ENCODE data around the gene NDRG2.
"Not testable (repeated sequence)": the region's sequence is repeated elsewhere in the genome, so short reads cannot be mapped to it uniquely, and the experiment has no call there.

NDRG2 gene

GRCh38 chr14:21033133-21033698 is 8.4 kb upstream of the NDRG2 start:
- DNase-seq: peak; percentile 78 to 94

- peak; percentile 82 to 91 for DNase-seq
Observed at GRCh38 chr14:21032326-21033132, 7.7 kb upstream of the NDRG2 start.

- DNase-seq: no peak
Observed at GRCh38 chr14:21030531-21030930, 5.7 kb upstream of the NDRG2 start.

GRCh38 chr14:21029917-21030316 is 5.1 kb upstream of the NDRG2 start, which contains the start of gene TPPP2:
Gene TPPP2, plus strand, starts transcription at chr14:21030217. Its CDS starts 365 bp downstream, at chr14:21030582.
- no peak for DNase-seq

- DNase-seq: no peak
Observed at GRCh38 chr14:21026988-21027315, 2.1 kb upstream of the NDRG2 start.

- no peak for DNase-seq
Observed at GRCh38 chr14:21026274-21026987, 1.6 kb upstream of the NDRG2 start.

- DNase-seq: no peak
Observed at GRCh38 chr14:21025371-21026273, 761 bp upstream of the NDRG2 start.

GRCh38 chr14:21023817-21024584 is 860 bp downstream of the NDRG2 start:
- DNase-seq: no peak

- DNase-seq: peak; percentile 38 to 42
Observed at GRCh38 chr14:21023174-21023573, 1.7 kb downstream of the NDRG2 start.

GRCh38 chr14:21022686-21023085 is 2.2 kb downstream of the NDRG2 start:
- DNase-seq: no peak

GRCh38 chr14:21020977-21021545 is 3.8 kb downstream of the NDRG2 start:
- DNase-seq: no peak

- peak; percentile 52 to 61 for DNase-seq
Observed at GRCh38 chr14:21019366-21019765, 5.5 kb downstream of the NDRG2 start.

GRCh38 chr14:21018781-21019180 is 6.1 kb downstream of the NDRG2 start:
- peak in 1 of 2 donors; percentile 49 for DNase-seq

- DNase-seq: no peak
Observed at GRCh38 chr14:21018286-21018685, 6.6 kb downstream of the NDRG2 start.

- DNase-seq: peak in 1 of 2 donors; percentile 39
Observed at GRCh38 chr14:21017528-21018245, 7.2 kb downstream of the NDRG2 start.

- DNase-seq: no peak
Observed at GRCh38 chr14:21016413-21017190, 8.3 kb downstream of the NDRG2 start.

GRCh38 chr14:21015312-21015711 is 9.5 kb downstream of the NDRG2 start:
- peak; percentile 42 to 56 for DNase-seq

GRCh38 chr14:21014761-21015190 is 10.1 kb downstream of the NDRG2 start:
- DNase-seq: peak; percentile 71 to 98

- DNase-seq: no peak
Observed at GRCh38 chr14:21011136-21011535, 13.7 kb downstream of the NDRG2 start.

- not testable (repeated sequence) for DNase-seq
Observed at GRCh38 chr14:21009721-21010120, 15.1 kb downstream of the NDRG2 start.
